HEK293T (cell line): Measurements from ENCODE around the gene SNX1.
"Not testable (repeated sequence)": the region's sequence is repeated elsewhere in the genome, so short reads cannot be mapped to it uniquely, and the experiment has no call there.

Experiments used
- CTCF ChIA-PET: fragments of 350-600 bp; formaldehyde crosslinking; extraction: SDS; loops from one replicate; lab custom pipeline; 2021; ENCODE audit warnings: antibody characterized with exemption, inconsistent platforms; lab: Yijun Ruan, JAX
- POLR2A ChIA-PET: fragments of 350-600 bp; formaldehyde crosslinking; extraction: SDS; loops from one replicate; lab custom pipeline; 2020; ENCODE audit warnings: antibody characterized with exemption, inconsistent platforms; lab: Yijun Ruan, JAX
- DNase-seq: peaks from one replicate; pipeline ENCODE4 v3.0.0; 2012; ENCODE audit warnings: mixed read lengths; ENCODE audit errors: extremely low spot score
- ARNT ChIP-seq: fragments of 450-650 bp; IDR thresholded peaks from 2 replicates; pipeline ENCODE4 v1.6.1; 2017; ENCODE audit warnings: mild to moderate bottlenecking
- BHLHE40 ChIP-seq: fragments of 450-650 bp; IDR thresholded peaks from 2 replicates; pipeline ENCODE4 v1.6.1; 2016; ENCODE audit warnings: mild to moderate bottlenecking, moderate library complexity, borderline replicate concordance
- CTBP1 ChIP-seq: fragments of 450-650 bp; IDR thresholded peaks from 2 replicates; pipeline ENCODE4 v1.6.1; 2016; ENCODE audit warnings: borderline replicate concordance
- ELF4 ChIP-seq: fragments of 450-650 bp; IDR thresholded peaks from 2 replicates; pipeline ENCODE4 v1.6.1; 2017; ENCODE audit warnings: antibody characterized with exemption
- FOXA1 ChIP-seq: fragments of 450-650 bp; IDR thresholded peaks from 2 replicates; pipeline ENCODE4 v1.6.1; 2016; ENCODE audit warnings: mild to moderate bottlenecking
- FOXK2 ChIP-seq: fragments of 450-650 bp; IDR thresholded peaks from 2 replicates; pipeline ENCODE4 v1.6.1; 2016; ENCODE audit warnings: mild to moderate bottlenecking
- FOXM1 ChIP-seq: fragments of 450-650 bp; IDR thresholded peaks from 2 replicates; pipeline ENCODE4 v1.6.1; 2017; ENCODE audit warnings: mild to moderate bottlenecking, borderline replicate concordance
- HDGF ChIP-seq: fragments of 450-650 bp; IDR thresholded peaks from 2 replicates; pipeline ENCODE4 v1.6.1; 2017; ENCODE audit warnings: antibody characterized with exemption, borderline replicate concordance
- L3MBTL2 ChIP-seq: fragments of 450-650 bp; conservative IDR thresholded peaks from 2 replicates; pipeline ENCODE4 v1.6.1; 2016; ENCODE audit warnings: mild to moderate bottlenecking
- LEF1 ChIP-seq: fragments of 450-650 bp; IDR thresholded peaks from 2 replicates; pipeline ENCODE4 v1.6.1; 2017; ENCODE audit warnings: mild to moderate bottlenecking, borderline replicate concordance
- NFRKB ChIP-seq: fragments of 450-650 bp; IDR thresholded peaks from 2 replicates; pipeline ENCODE4 v1.6.1; 2016; ENCODE audit warnings: mild to moderate bottlenecking, moderate library complexity
- PKNOX1 ChIP-seq: fragments of 450-650 bp; IDR thresholded peaks from 2 replicates; pipeline ENCODE4 v1.6.1; 2016
- SP1 ChIP-seq: fragments of 450-650 bp; IDR thresholded peaks from 2 replicates; pipeline ENCODE4 v1.6.1; 2017
- SUZ12 ChIP-seq: fragments of 450-650 bp; IDR thresholded peaks from 2 replicates; pipeline ENCODE4 v1.6.1; 2016; ENCODE audit warnings: mild to moderate bottlenecking
- TARDBP ChIP-seq: fragments of 450-650 bp; IDR thresholded peaks from 2 replicates; pipeline ENCODE4 v1.6.1; 2016
- ZNF384 ChIP-seq: fragments of 450-650 bp; IDR thresholded peaks from 2 replicates; pipeline ENCODE4 v1.6.1; 2016

The SNX1 gene

GRCh38 chr15:64102497-64102896 is 6.7 kb downstream of the SNX1 start:
- DNase-seq: no peak
- no peak for TF ChIP-seq ZNF384
- no peak for TF ChIP-seq ELF4
- no peak for TF ChIP-seq NFRKB
- TF ChIP-seq SP1: no peak
- no peak for TF ChIP-seq ARNT
- TF ChIP-seq LEF1: no peak
- TF ChIP-seq L3MBTL2: no peak
- TF ChIP-seq TARDBP: no peak
- TF ChIP-seq BHLHE40: no peak
- no peak for TF ChIP-seq CTBP1
- no peak for TF ChIP-seq PKNOX1
- TF ChIP-seq SUZ12: no peak
- no peak for TF ChIP-seq HDGF
- no peak for TF ChIP-seq FOXK2
- TF ChIP-seq FOXA1: no peak
- TF ChIP-seq FOXM1: no peak
- POLR2A ChIA-PET: no interaction called here
- CTCF ChIA-PET: no interaction called here

- TF ChIP-seq FOXM1 (no peak), PKNOX1 (no peak), ZNF384 (no peak), L3MBTL2 (no peak), ARNT (no peak), FOXA1 (no peak), FOXK2 (no peak)
- CTCF ChIA-PET: interaction anchor here (0.6 to 1.6 kb wide), 2 partner anchors 44 to 1718 kb away, joined by 4 to 5 read pairs; no protein-coding TSS in a partner anchor
- POLR2A ChIA-PET: interaction anchor here (2.3 kb wide), 1 partner anchor 12 kb away, joined by 7 read pairs; the partner anchor contains the start of gene CIAO2A
- no peak for DNase-seq
Observed at GRCh38 chr15:64105113-64105704, 9.4 kb downstream of the SNX1 start.

GRCh38 chr15:64107337-64107736 is 11.6 kb downstream of the SNX1 start:
- TF ChIP-seq TARDBP (no peak), LEF1 (no peak), NFRKB (no peak), ARNT (no peak), FOXK2 (no peak), L3MBTL2 (no peak), ELF4 (no peak), SP1 (no peak)
- DNase-seq: no peak
- ChIA-PET POLR2A (no interaction called here), CTCF (no interaction called here)

- CTCF ChIA-PET: interaction anchor here (0.9 kb wide), 1 partner anchor 43 kb away, joined by 3 read pairs; no protein-coding TSS in a partner anchor
- POLR2A ChIA-PET: interaction anchor here (1.7 kb wide), 1 partner anchor 17 kb away, joined by 5 read pairs; the partner anchor contains the start of gene CIAO2A
- DNase-seq: not testable (repeated sequence)
Observed at GRCh38 chr15:64110108-64110701, 14.4 kb downstream of the SNX1 start.

- TF ChIP-seq FOXK2 (no peak), SP1 (no peak), L3MBTL2 (no peak), LEF1 (no peak), ELF4 (no peak), NFRKB (no peak), ARNT (no peak)
- CTCF ChIA-PET: interaction anchor here (1.0 kb wide), 1 partner anchor 11 kb away, joined by 3 read pairs; no protein-coding TSS in a partner anchor
- DNase-seq: no peak
- POLR2A ChIA-PET: interaction anchor here (0.8 kb wide), 1 partner anchor 15 kb away, joined by 3 read pairs; the partner anchor contains the start of gene SNX1
Observed at GRCh38 chr15:64110950-64111678, 15.3 kb downstream of the SNX1 start.

- CTCF ChIA-PET: interaction anchor here (1.0 kb wide), 1 partner anchor 12 kb away, joined by 3 read pairs; no protein-coding TSS in a partner anchor
- TF ChIP-seq HDGF: no peak
- no peak for TF ChIP-seq LEF1
- TF ChIP-seq FOXA1: no peak
- TF ChIP-seq ZNF384: no peak
- TF ChIP-seq CTBP1: no peak
- no peak for TF ChIP-seq ELF4
- TF ChIP-seq BHLHE40: no peak
- no peak for TF ChIP-seq PKNOX1
- TF ChIP-seq FOXK2: no peak
- no peak for TF ChIP-seq ARNT
- no peak for TF ChIP-seq L3MBTL2
- no peak for TF ChIP-seq NFRKB
- no peak for TF ChIP-seq SP1
- POLR2A ChIA-PET: interaction anchor here (0.8 kb wide), 1 partner anchor 15 kb away, joined by 3 read pairs; the partner anchor contains the start of gene SNX1
- no peak for DNase-seq
Observed at GRCh38 chr15:64111679-64112050, 15.9 kb downstream of the SNX1 start.
